Measurements from ENCODE around the gene HLA-DRA.

- TF ChIP-seq CTCF (IDR thresholded peaks at IDR 0.05) (peak; percentile 28 to 47 (median 39)), POLR2A (IDR thresholded peaks at IDR 0.05; ENCODE audit: low read depth) (no peak), POLR2AphosphoS5 (IDR thresholded peaks at IDR 0.05) (no peak), EP300 (IDR thresholded peaks at IDR 0.05) (no peak)
Measured at GRCh38 chr6:32432050-32432450, 7.6 kb upstream of the HLA-DRA start.

Measured in esophagus muscularis mucosa (tissue), 4 donors.